Measurements from ENCODE around the gene MCM8. TPM values are rescaled to one million over a fixed set of nuclear protein-coding genes. Genes with fewer than 3 reads are reported as not detected.

Gene MCM8
- polyA plus RNA-seq, 1 donor from 2014 or later = 5.1 TPM

DNA sequence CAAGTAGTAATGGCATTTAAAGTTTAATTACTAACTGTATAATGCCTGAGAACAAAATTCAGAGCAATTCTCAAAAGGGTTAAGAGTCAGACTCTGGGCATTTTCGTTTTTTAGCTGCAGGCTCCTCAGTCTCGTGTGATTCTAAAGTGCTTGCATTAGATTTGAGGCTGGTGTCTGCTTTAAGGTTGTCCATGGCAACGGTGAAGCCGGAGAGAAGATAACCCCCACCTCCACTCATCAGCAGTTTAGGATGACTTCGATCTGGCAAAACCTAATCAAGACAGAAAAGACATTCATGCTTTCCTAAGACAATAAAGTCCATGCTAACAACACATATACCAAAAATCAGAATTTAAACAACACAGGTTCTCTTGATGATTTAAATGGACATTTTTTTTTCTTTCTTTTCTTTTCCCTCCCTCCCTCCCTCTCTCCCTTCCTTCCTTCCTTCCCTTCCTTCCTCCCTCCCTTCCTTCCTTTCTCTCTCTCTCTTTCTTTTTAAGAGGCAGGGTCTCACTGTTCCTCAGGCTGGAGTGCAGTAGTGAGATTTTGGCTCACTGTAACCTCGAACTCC lies 11.9 kb upstream of the MCM8 start:
- no peak overlapping the region for H3K4me3 ChIP-seq (ENCODE audit: low read length)
- H3K4me2 ChIP-seq (ENCODE audit: low read length) = no peak overlapping the region
- TF ChIP-seq, protein P1, sequence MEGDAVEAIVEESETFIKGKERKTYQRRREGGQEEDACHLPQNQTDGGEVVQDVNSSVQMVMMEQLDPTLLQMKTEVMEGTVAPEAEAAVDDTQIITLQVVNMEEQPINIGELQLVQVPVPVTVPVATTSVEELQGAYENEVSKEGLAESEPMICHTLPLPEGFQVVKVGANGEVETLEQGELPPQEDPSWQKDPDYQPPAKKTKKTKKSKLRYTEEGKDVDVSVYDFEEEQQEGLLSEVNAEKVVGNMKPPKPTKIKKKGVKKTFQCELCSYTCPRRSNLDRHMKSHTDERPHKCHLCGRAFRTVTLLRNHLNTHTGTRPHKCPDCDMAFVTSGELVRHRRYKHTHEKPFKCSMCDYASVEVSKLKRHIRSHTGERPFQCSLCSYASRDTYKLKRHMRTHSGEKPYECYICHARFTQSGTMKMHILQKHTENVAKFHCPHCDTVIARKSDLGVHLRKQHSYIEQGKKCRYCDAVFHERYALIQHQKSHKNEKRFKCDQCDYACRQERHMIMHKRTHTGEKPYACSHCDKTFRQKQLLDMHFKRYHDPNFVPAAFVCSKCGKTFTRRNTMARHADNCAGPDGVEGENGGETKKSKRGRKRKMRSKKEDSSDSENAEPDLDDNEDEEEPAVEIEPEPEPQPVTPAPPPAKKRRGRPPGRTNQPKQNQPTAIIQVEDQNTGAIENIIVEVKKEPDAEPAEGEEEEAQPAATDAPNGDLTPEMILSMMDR (IDR thresholded peaks at IDR 0.05; ENCODE audit: poor library complexity, severe bottlenecking) = no peak
- TF ChIP-seq TAF1 (IDR thresholded peaks at IDR 0.05; ENCODE audit: low read depth) (no peak), RAD21 (conservative IDR thresholded peaks at IDR 0.05) (no peak), EP300 (conservative IDR thresholded peaks at IDR 0.05; ENCODE audit: poor library complexity, severe bottlenecking) (no peak), EZH2 (IDR thresholded peaks at IDR 0.05; ENCODE audit: borderline replicate concordance, insufficient read depth, low read length, poor library complexity, severe bottlenecking) (no peak), MXI1 (conservative IDR thresholded peaks at IDR 0.05; ENCODE audit: poor library complexity, severe bottlenecking) (no peak), POLR2AphosphoS5 (IDR thresholded peaks at IDR 0.05) (no peak), SMC3 (conservative IDR thresholded peaks at IDR 0.05; ENCODE audit: poor library complexity) (no peak)
- TF ChIP-seq, protein P2, sequence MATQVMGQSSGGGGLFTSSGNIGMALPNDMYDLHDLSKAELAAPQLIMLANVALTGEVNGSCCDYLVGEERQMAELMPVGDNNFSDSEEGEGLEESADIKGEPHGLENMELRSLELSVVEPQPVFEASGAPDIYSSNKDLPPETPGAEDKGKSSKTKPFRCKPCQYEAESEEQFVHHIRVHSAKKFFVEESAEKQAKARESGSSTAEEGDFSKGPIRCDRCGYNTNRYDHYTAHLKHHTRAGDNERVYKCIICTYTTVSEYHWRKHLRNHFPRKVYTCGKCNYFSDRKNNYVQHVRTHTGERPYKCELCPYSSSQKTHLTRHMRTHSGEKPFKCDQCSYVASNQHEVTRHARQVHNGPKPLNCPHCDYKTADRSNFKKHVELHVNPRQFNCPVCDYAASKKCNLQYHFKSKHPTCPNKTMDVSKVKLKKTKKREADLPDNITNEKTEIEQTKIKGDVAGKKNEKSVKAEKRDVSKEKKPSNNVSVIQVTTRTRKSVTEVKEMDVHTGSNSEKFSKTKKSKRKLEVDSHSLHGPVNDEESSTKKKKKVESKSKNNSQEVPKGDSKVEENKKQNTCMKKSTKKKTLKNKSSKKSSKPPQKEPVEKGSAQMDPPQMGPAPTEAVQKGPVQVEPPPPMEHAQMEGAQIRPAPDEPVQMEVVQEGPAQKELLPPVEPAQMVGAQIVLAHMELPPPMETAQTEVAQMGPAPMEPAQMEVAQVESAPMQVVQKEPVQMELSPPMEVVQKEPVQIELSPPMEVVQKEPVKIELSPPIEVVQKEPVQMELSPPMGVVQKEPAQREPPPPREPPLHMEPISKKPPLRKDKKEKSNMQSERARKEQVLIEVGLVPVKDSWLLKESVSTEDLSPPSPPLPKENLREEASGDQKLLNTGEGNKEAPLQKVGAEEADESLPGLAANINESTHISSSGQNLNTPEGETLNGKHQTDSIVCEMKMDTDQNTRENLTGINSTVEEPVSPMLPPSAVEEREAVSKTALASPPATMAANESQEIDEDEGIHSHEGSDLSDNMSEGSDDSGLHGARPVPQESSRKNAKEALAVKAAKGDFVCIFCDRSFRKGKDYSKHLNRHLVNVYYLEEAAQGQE (IDR thresholded peaks at IDR 0.05; ENCODE audit: borderline replicate concordance) = no peak
- H3K27me3 ChIP-seq (ENCODE audit: insufficient read depth, low read depth, low read length) = no peaks in the 10 kb centered on the region
- no peak overlapping the region for H3K27ac ChIP-seq (ENCODE audit: low read length)
- H3K79me2 ChIP-seq (replicated peaks; ENCODE audit: insufficient read depth, low read length) = no peaks in the 10 kb centered on the region
- no peaks in the 10 kb centered on the region for H3K36me3 ChIP-seq (ENCODE audit: insufficient read depth, low read length)
- H4K20me1 ChIP-seq (ENCODE audit: insufficient read depth) = no peaks in the 10 kb centered on the region
- H3F3A ChIP-seq (ENCODE audit: insufficient read depth, low read length, poor library complexity, severe bottlenecking) = no peaks in the 10 kb centered on the region
- no peak overlapping the region for H3K9ac ChIP-seq (ENCODE audit: low read length)
- no peaks in the 10 kb centered on the region for H3K9me2 ChIP-seq (ENCODE audit: insufficient read depth, low read length)
- H3K9me3 ChIP-seq (ENCODE audit: low read length) = no peaks in the 10 kb centered on the region
- no peak overlapping the region for H2AFZ ChIP-seq (ENCODE audit: low read depth, low read length)

DNA sequence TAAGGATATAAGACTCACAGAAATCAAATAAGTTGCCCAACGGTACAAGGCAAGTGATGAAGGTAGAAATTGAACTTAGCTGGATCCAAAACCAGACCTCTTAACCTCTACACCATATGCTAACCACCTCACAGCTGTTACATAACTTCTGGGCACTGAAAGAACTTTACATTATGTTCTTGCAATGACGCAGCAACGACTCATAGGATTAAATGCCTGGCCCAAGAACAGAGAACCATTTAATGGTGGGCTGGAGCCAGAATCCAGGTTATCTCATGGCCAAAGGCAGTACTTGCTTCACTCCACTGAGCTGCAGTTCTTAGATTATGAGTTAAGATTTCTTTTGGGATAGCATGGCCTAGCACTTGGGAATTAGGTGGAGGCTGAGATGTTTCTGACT lies 4.5 kb upstream of the MCM8 start:
- Histone ChIP-seq H3K4me3 (ENCODE audit: low read length) (no peak overlapping the region), H3F3A (ENCODE audit: insufficient read depth, low read length, poor library complexity, severe bottlenecking) (no peaks in the 10 kb centered on the region), H3K79me2 (replicated peaks; ENCODE audit: insufficient read depth, low read length) (peaks cover 12% of the 10 kb centered on the region), H3K36me3 (ENCODE audit: insufficient read depth, low read length) (peaks cover 8% of the 10 kb centered on the region), H3K9me2 (ENCODE audit: insufficient read depth, low read length) (no peaks in the 10 kb centered on the region), H4K20me1 (ENCODE audit: insufficient read depth) (no peaks in the 10 kb centered on the region), H3K27me3 (ENCODE audit: insufficient read depth, low read depth, low read length) (no peaks in the 10 kb centered on the region), H3K4me2 (ENCODE audit: low read length) (no peak overlapping the region), H3K27ac (ENCODE audit: low read length) (no peak overlapping the region), H2AFZ (ENCODE audit: low read depth, low read length) (no peak overlapping the region), H3K9me3 (ENCODE audit: low read length) (no peaks in the 10 kb centered on the region), H3K9ac (ENCODE audit: low read length) (no peak overlapping the region)
- TF ChIP-seq, protein P1 (IDR thresholded peaks at IDR 0.05; ENCODE audit: poor library complexity, severe bottlenecking) = no peak
- TF ChIP-seq, protein P2 (IDR thresholded peaks at IDR 0.05; ENCODE audit: borderline replicate concordance) = no peak
- TF ChIP-seq TAF1 (IDR thresholded peaks at IDR 0.05; ENCODE audit: low read depth) (no peak), SMC3 (conservative IDR thresholded peaks at IDR 0.05; ENCODE audit: poor library complexity) (no peak), POLR2AphosphoS5 (IDR thresholded peaks at IDR 0.05) (no peak), RAD21 (conservative IDR thresholded peaks at IDR 0.05) (no peak), EP300 (conservative IDR thresholded peaks at IDR 0.05; ENCODE audit: poor library complexity, severe bottlenecking) (no peak), EZH2 (IDR thresholded peaks at IDR 0.05; ENCODE audit: borderline replicate concordance, insufficient read depth, low read length, poor library complexity, severe bottlenecking) (no peak), MXI1 (conservative IDR thresholded peaks at IDR 0.05; ENCODE audit: poor library complexity, severe bottlenecking) (no peak)
